Testis (tissue), 2 donors: ENCODE results near the gene HSPBP1.

Source experiments
- POLR2A ChIP-seq: fragments of 450-650 bp; IDR thresholded peaks from one replicate; pipeline ENCODE4 v1.6.1; 2017; ENCODE audit warnings: antibody characterized with exemption, mild to moderate bottlenecking, moderate library complexity
- TF ChIP-seq, protein P1 (sequence below), 3 experiments: fragments of 450-650 bp in 2 of 3; fragments of 200-600 bp in 1 of 3; sonication (generic) in 1 of 3; IDR thresholded peaks; one replicate each; pipeline ENCODE4 v1.5.1; 2016 to 2019; ENCODE audit warnings: antibody characterized with exemption in 3 of 3, mild to moderate bottlenecking in 2 of 3, moderate library complexity in 1 of 3

DNA sequence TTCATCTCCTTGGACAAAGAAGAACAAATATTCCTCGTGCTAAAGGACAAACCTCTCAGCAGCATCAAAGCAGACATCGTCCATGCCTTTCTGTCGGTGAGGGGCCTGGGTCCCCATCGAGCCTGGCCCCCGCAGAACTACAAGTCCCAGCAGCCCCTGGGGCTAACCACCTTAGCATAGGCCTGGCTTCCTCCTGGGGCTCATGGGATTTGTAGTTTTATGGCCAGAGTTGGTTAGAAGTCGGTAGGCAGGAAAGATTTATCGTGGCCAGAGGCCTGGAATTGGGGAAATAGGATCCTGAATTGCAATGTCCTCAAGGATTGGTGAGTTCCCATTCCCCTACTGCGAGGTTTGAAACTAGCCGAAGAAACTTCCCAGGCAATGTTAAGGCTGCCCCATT, 25.6 kb upstream of the HSPBP1 start:
- TF ChIP-seq, protein P1, sequence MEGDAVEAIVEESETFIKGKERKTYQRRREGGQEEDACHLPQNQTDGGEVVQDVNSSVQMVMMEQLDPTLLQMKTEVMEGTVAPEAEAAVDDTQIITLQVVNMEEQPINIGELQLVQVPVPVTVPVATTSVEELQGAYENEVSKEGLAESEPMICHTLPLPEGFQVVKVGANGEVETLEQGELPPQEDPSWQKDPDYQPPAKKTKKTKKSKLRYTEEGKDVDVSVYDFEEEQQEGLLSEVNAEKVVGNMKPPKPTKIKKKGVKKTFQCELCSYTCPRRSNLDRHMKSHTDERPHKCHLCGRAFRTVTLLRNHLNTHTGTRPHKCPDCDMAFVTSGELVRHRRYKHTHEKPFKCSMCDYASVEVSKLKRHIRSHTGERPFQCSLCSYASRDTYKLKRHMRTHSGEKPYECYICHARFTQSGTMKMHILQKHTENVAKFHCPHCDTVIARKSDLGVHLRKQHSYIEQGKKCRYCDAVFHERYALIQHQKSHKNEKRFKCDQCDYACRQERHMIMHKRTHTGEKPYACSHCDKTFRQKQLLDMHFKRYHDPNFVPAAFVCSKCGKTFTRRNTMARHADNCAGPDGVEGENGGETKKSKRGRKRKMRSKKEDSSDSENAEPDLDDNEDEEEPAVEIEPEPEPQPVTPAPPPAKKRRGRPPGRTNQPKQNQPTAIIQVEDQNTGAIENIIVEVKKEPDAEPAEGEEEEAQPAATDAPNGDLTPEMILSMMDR (IDR thresholded peaks at IDR 0.05), result no peak
- no peak for TF ChIP-seq POLR2A
